K562 (cell line): ENCODE measurements around the gene ACER2. TPM values are rescaled to one million over a fixed set of nuclear protein-coding genes. Genes with fewer than 3 reads are reported as not detected.

ENCODE experiments used
- ATAC-seq: fragments of 200-7000 bp; cut with Tn5 transposase; 3 replicates; pipeline ENCODE4 v1.9.1; 2020; ENCODE audit warnings: moderate library complexity
- BruUV-seq: library from RNA; stranded (reverse); fragments of 400-500 nt; replicated peaks from 2 replicates; lab custom pipeline; 2021; lab: Mats Ljungman, UMichigan
- CTCF ChIA-PET: fragments of 300-600 bp; formaldehyde crosslinking; extraction: SDS; loops from one replicate; lab custom pipeline; 2021; ENCODE audit warnings: low intra/inter-chr PET ratio; lab: Yijun Ruan, JAX
- POLR2A ChIA-PET: fragments of 300-600, 350-650 bp; sonication (Branson Sonifier 250); formaldehyde crosslinking; extraction: SDS; loops from one replicate; lab custom pipeline; 2021; ENCODE audit warnings: antibody characterized with exemption, inconsistent platforms; lab: Yijun Ruan, JAX
- DNase-seq, 4 experiments: peaks; one replicate each; pipeline versions ENCODE4 v3.0.0 to v3.0.0-alpha.2; 2011 to 2018; ENCODE audit warnings: low spot score in 3 of 4, mixed read lengths in 3 of 4; ENCODE audit errors: extremely low read depth in 1 of 4
- FAIRE-seq: peaks from 2 replicates; lab custom pipeline; 2011; peaks lifted over from hg19 to GRCh38; lab: Jason Lieb, UNC
- H2AFZ ChIP-seq: 2 replicates; pipeline ENCODE4 v1.6.0; 2011; ENCODE audit warnings: low read depth, low read length, control low read depth, inconsistent platforms
- H3K27ac ChIP-seq: fragments of 200-600 bp; 3 replicates; pipeline ENCODE4 v1.8.0; 2011; ENCODE audit warnings: low read depth, mild to moderate bottlenecking, control low read depth, inconsistent platforms, low read length, moderate library complexity, mixed read lengths; ENCODE audit errors: extremely low read depth
- H3K27me3 ChIP-seq, 2 experiments: fragments of 300-600 bp in 1 of 2; 2 replicates in 1 of 2; 3 replicates in 1 of 2; pipeline versions ENCODE4 v1.6.0 to v1.8.0; 2011; ENCODE audit warnings: inconsistent platforms in 2 of 2, low read length in 2 of 2, mild to moderate bottlenecking in 1 of 2, mixed read lengths in 1 of 2, moderate library complexity in 1 of 2; ENCODE audit not compliant: control insufficient read depth in 2 of 2, insufficient read depth in 2 of 2
- H3K36me3 ChIP-seq: fragments of 300-600 bp; 3 replicates; pipeline ENCODE4 v1.8.0; 2011; ENCODE audit warnings: mild to moderate bottlenecking, low read length, inconsistent platforms; ENCODE audit not compliant: control insufficient read depth, insufficient read depth
- H3K4me1 ChIP-seq, 2 experiments: fragments of 200-600 bp in 1 of 2; replicated peaks in 1 of 2; 2 replicates in 1 of 2; 3 replicates in 1 of 2; pipeline versions ENCODE4 v1.5.1 to v1.8.0; 2011; ENCODE audit warnings: inconsistent platforms in 2 of 2, low read length in 2 of 2, mild to moderate bottlenecking in 1 of 2, mixed read lengths in 1 of 2, moderate library complexity in 1 of 2; ENCODE audit not compliant: control insufficient read depth in 2 of 2, insufficient read depth in 2 of 2
- H3K4me2 ChIP-seq: 2 replicates; pipeline ENCODE4 v1.6.1; 2011; ENCODE audit warnings: low read length, control low read depth, inconsistent platforms, mixed read lengths; ENCODE audit not compliant: insufficient read depth
- H3K4me3 ChIP-seq: fragments of 200-600 bp; sonication (generic), shearing (Covaris generic); 2 replicates; pipeline ENCODE4 v1.5.1; 2016; ENCODE audit warnings: control low read depth, inconsistent platforms
- H3K79me2 ChIP-seq: fragments of 200-600 bp; 3 replicates; pipeline ENCODE4 v1.8.0; 2011; ENCODE audit warnings: low read length, inconsistent platforms; ENCODE audit not compliant: control insufficient read depth, insufficient read depth
- H3K9ac ChIP-seq, 2 experiments: 2 replicates each; pipeline versions ENCODE4 v1.6.0 to v1.6.1; 2011; ENCODE audit warnings: low read depth in 2 of 2, low read length in 2 of 2, control low read depth in 1 of 2, inconsistent platforms in 1 of 2, mild to moderate bottlenecking in 1 of 2, mixed read lengths in 1 of 2; ENCODE audit not compliant: insufficient read depth in 1 of 2
- H3K9me1 ChIP-seq: one replicate; pipeline ENCODE4 v1.6.0; 2011; ENCODE audit warnings: inconsistent platforms, mild to moderate bottlenecking, low read length, moderate library complexity; ENCODE audit not compliant: control insufficient read depth, insufficient read depth
- H3K9me3 ChIP-seq: replicated peaks from 2 replicates; pipeline ENCODE4 v1.5.1; 2011; ENCODE audit warnings: low read depth, low read length, inconsistent platforms; ENCODE audit not compliant: control insufficient read depth, insufficient read depth
- H4K20me1 ChIP-seq: replicated peaks from 2 replicates; pipeline ENCODE4 v1.6.1; 2011; ENCODE audit warnings: low read length, inconsistent platforms, mixed read lengths; ENCODE audit not compliant: control insufficient read depth, insufficient read depth
- CEBPG ChIP-seq, 3 experiments: fragments of 200-800 bp in 1 of 3; sonication (Bioruptor generic) in 1 of 3; sonication (generic) in 1 of 3; formaldehyde crosslinking in 1 of 3; IDR thresholded peaks in 2 of 3; conservative IDR thresholded peaks in 1 of 3; 2 replicates each; pipeline versions ENCODE4 v1.6.1 to v1.8.0; 2016 to 2022; ENCODE audit warnings: missing compliant biosample characterization in 2 of 3, missing genetic modification characterization in 2 of 3, mild to moderate bottlenecking in 1 of 3, missing genetic modification reagents in 1 of 3
- EGR1 ChIP-seq: fragments of 450-650 bp; conservative IDR thresholded peaks from 2 replicates; pipeline ENCODE4 v1.6.1; 2017; ENCODE audit warnings: mild to moderate bottlenecking
- FOSL1 ChIP-seq: fragments of 200-800 bp; sonication (Bioruptor generic); conservative IDR thresholded peaks from 2 replicates; pipeline ENCODE4 v1.6.1; 2016; ENCODE audit warnings: missing genetic modification characterization, missing compliant biosample characterization
- ZSCAN29 ChIP-seq: fragments of 450-650 bp; IDR thresholded peaks from 2 replicates; pipeline ENCODE4 v1.6.1; 2017
- in situ Hi-C: fragments of 300-500 bp; cut with MboI; formaldehyde crosslinking; loops from 4 replicates; pipeline ENCODE4 v1.15.0; 2018; ENCODE audit warnings: inconsistent platforms, mixed read lengths
- intact Hi-C: fragments of 100-400 bp; cut with micrococcal nuclease; formaldehyde crosslinking; loops from 2 replicates; pipeline ENCODE4 v1.14.2; 2022
- polyA plus RNA-seq, 8 experiments: library from polyadenylated mRNA; depleted of rRNA in 4 of 8; stranded (reverse) in 5 of 8; unstranded in 3 of 8; fragments of >200 nt; fragmentation: Nextera tagmentation in 2 of 8; fragmentation: Illumina TruSeq in 1 of 8; extraction: Ambion mirVana in 2 of 8; extraction: Trizol in 1 of 8; gene quantifications; 2 replicates each; pipeline versions ENCODE4 v1.2.1 to v1.2.3, GENCODE V29; 2011 to 2014; ENCODE audit warnings: inconsistent platforms in 1 of 8, missing spikeins in 1 of 8
- total RNA-seq, 7 experiments: library from RNA; depleted of rRNA in 6 of 7; stranded (reverse); fragments of >200 nt in 6 of 7; fragmentation: Illumina TruSeq in 2 of 7; extraction: Trizol in 2 of 7; gene quantifications; 2 replicates each; pipeline versions ENCODE4 v1.2.1 to v1.2.3, GENCODE V29; 2011 to 2021; ENCODE audit warnings: low replicate concordance in 1 of 7

ACER2 gene
- total and polyA plus RNA-seq, 9 of the 15 experiments (the other 6 are each of a cell fraction or from before 2014, with no cell fraction given) = 0.17 to 4.6 (median 3.0) TPM

DNA sequence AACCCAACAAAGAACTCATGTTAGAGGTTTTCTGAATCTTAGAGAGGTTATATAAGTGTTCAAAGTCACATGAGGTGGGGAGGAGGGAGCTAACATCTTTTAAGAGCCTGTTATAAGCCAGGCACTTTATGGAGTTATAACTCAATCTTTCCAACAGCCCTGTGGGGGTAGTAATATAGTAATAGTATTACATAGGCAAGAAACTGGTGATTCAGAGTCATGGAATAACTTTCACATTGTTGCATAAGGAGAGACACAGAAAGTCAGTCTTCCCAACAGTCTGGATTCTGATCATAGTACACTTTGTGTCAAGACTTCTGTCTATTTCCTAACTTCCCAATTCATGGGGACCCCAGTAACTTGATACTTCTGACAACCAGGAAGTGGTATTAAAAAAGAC is 89.2 kb downstream of the ACER2 start:
- ATAC-seq (no peak), FAIRE-seq (no peak), DNase-seq (no peak)
- H3K9ac ChIP-seq = no peak overlapping the region
- peaks cover 3 to 5% of the 10 kb centered on the region in 2 experiments; a peak in 3 of 5 replicates for H3K4me1 ChIP-seq
- no peak overlapping the region for H3K4me3 ChIP-seq
- intact Hi-C loops (no loop called here), in situ Hi-C loops (no loop called here)
- H3K9me1 ChIP-seq = no peaks in the 10 kb centered on the region
- H3K9me3 ChIP-seq = no peaks in the 10 kb centered on the region
- H3K79me2 ChIP-seq = no peaks in the 10 kb centered on the region
- TF ChIP-seq EGR1 = no peak
- 0 out of 2 replicates have a peak, but pooled peaks have one; percentile 25 for TF ChIP-seq FOSL1
- TF ChIP-seq CEBPG (CRISPR knock-in tag; IDR thresholded peaks at IDR 0.05) = no peak
- peak in 1 of 2 experiments; percentile 68; a peak in 2 of 4 replicates for TF ChIP-seq CEBPG (tag; conservative IDR thresholded peaks at IDR 0.05 in 1 of 2, IDR thresholded peaks at IDR 0.05 in 1 of 2)
- no peak for TF ChIP-seq ZSCAN29
- POLR2A ChIA-PET = no interaction called here
- H3K4me2 ChIP-seq = no peak overlapping the region
- H3K36me3 ChIP-seq = no peaks in the 10 kb centered on the region
- no peak overlapping the region for H3K27ac ChIP-seq
- no peaks in the 10 kb centered on the region for H4K20me1 ChIP-seq
- H2AFZ ChIP-seq = no peak overlapping the region
- H3K27me3 ChIP-seq = no peaks in the 10 kb centered on the region
- BruUV-seq = no TSS peak
- CTCF ChIA-PET = no interaction called here

Other genes with a start within 250 kb of the ACER2 start
- gene DENND4C, start 178.3 kb upstream of the ACER2 start, total RNA-seq (2014; rRNA removed) = 13.6 and 15.3 TPM in 2 replicates
- 24.4 and 26.2 TPM in 2 replicates for gene DENND4C, start 178.3 kb upstream of the ACER2 start, total RNA-seq (2014; rRNA removed; fragmentation: Illumina TruSeq; extraction: Trizol)
- gene DENND4C, start 178.3 kb upstream of the ACER2 start, total RNA-seq (2015; rRNA removed; fragmentation: Illumina TruSeq; extraction: Trizol) = 26.2 and 31.8 TPM in 2 replicates
- 13.8 and 13.9 TPM in 2 replicates for gene DENND4C, start 178.3 kb upstream of the ACER2 start, total RNA-seq (2021)
- gene DENND4C, start 178.3 kb upstream of the ACER2 start, polyA plus RNA-seq (2011; rRNA removed) = 19.3 and 26.0 TPM in 2 replicates
- 12.2 and 14.5 TPM in 2 replicates for gene DENND4C, start 178.3 kb upstream of the ACER2 start, polyA plus RNA-seq (2014; fragmentation: Illumina TruSeq; extraction: Trizol)
- gene DENND4C, start 178.3 kb upstream of the ACER2 start, polyA plus RNA-seq (2014; fragmentation: Nextera tagmentation; extraction: Ambion mirVana) = 1 to 10 TPM; 4.8 to 6.7 TPM
- gene DENND4C, start 178.3 kb upstream of the ACER2 start, polyA plus RNA-seq (2014; rRNA removed) = 9.5 and 13.3 TPM in 2 replicates
- gene RPS6, start 28.8 kb upstream of the ACER2 start, total RNA-seq (2014; rRNA removed) = 1,560 and 1,759 TPM in 2 replicates
- 1,875 and 2,117 TPM in 2 replicates for gene RPS6, start 28.8 kb upstream of the ACER2 start, total RNA-seq (2014; rRNA removed; fragmentation: Illumina TruSeq; extraction: Trizol)
- 1,547 and 1,618 TPM in 2 replicates for gene RPS6, start 28.8 kb upstream of the ACER2 start, total RNA-seq (2015; rRNA removed; fragmentation: Illumina TruSeq; extraction: Trizol)
- 1,828 and 2,031 TPM in 2 replicates for gene RPS6, start 28.8 kb upstream of the ACER2 start, total RNA-seq (2021)
- 2,026 and 2,185 TPM in 2 replicates for gene RPS6, start 28.8 kb upstream of the ACER2 start, polyA plus RNA-seq (2011; rRNA removed)
- gene RPS6, start 28.8 kb upstream of the ACER2 start, polyA plus RNA-seq (2014; fragmentation: Illumina TruSeq; extraction: Trizol) = 1,696 and 2,068 TPM in 2 replicates
- gene RPS6, start 28.8 kb upstream of the ACER2 start, polyA plus RNA-seq (2014; fragmentation: Nextera tagmentation; extraction: Ambion mirVana) = 1,000 to 10,000 TPM; 2,704 to 2,780 TPM
- gene RPS6, start 28.8 kb upstream of the ACER2 start, polyA plus RNA-seq (2014; rRNA removed) = 1,891 and 2,172 TPM in 2 replicates